Pons (tissue), 1 donor: ENCODE measurements around the gene INTS1.
"Not testable (repeated sequence)": the region's sequence is repeated elsewhere in the genome, so short reads cannot be mapped to it uniquely, and the experiment has no call there.

Experiments
- DNase-seq: peaks from one replicate; pipeline ENCODE4 v3.0.0-alpha.2; 2016; ENCODE audit warnings: low spot score

Gene INTS1

GRCh38 chr7:1531979-1532455 lies 27.8 kb upstream of the INTS1 start:
- DNase-seq: no peak

GRCh38 chr7:1531263-1531978 lies 27.2 kb upstream of the INTS1 start:
- DNase-seq: peak; percentile 9

GRCh38 chr7:1530946-1531262 lies 26.7 kb upstream of the INTS1 start:
- no peak for DNase-seq

GRCh38 chr7:1529383-1530116 lies 25.4 kb upstream of the INTS1 start:
- DNase-seq: no peak

- DNase-seq: no peak
Observed at GRCh38 chr7:1526271-1526754, 22.1 kb upstream of the INTS1 start.

DNA sequence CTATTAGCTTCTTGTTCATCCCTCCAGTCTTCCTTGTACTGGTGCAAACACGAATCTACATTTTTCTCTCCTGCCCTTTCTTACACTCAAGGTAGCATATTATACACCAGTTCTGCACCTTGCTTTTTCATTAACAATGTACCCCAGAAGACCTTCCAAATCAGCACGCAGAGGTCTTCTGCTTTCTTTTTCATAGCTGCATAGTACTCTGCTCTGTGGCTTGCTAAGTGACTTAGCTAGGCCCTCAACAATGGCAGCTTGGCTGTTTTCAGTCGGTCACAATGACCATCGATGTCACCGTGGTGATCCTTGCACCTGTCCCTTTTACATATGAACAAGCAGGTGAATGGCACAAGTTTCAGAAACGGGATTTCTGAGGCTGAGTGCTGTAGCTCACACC lies 21.2 kb upstream of the INTS1 start:
- DNase-seq: no peak

- DNase-seq: no peak
Observed at GRCh38 chr7:1523844-1524243, 19.7 kb upstream of the INTS1 start.

GRCh38 chr7:1523208-1523607 lies 19.0 kb upstream of the INTS1 start:
- no peak for DNase-seq

DNA sequence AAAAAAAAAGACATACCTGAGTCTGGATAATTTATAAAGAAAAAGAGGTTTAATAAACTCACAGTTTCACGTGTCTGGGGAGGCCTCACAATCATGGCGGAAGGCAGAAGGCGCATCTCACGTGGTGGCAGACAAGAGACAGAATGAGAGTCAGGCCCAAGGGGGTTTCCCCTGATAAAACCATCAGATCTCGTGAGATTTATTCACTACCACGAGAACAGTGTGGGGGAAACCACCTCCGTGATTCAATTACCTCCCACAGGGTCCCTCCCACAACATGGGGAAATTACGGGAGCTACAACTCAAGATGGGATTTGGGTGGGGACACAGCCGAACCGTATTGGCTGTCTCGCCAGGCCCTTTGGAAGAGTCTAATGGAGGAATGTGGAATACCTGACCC lies 17.3 kb upstream of the INTS1 start:
- DNase-seq: no peak

- no peak for DNase-seq
Observed at GRCh38 chr7:1520539-1521234, 16.5 kb upstream of the INTS1 start.

DNA sequence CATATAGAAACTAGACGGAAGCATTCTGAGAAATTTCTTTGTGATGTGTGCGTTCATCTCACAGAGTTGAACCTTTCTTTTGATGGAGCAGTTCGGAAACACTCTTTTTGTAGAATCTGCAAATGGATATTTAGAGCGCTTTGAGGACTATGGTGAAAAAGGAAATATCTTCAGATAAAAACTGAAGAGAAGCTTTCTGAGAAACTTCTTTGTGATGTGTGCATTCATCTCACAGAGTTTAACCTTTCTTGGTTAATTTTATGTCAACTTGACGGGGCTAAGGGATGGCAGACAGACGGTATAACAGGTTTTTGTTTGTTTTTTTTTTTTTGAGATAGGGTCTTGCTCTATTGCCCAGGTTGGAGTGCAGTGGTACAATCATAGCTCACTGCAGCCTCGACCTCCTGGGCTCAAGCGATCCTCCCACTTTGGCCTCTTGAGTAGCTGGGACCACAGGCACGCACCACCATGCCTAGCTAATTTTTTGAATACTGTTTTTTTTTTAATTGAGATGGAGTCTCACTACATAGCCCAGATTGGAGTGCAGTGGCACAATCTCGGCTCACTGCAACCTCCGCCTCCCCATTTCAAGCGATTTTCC lies 15.2 kb upstream of the INTS1 start:
- DNase-seq: not testable (repeated sequence)

GRCh38 chr7:1516586-1517251 lies 12.5 kb upstream of the INTS1 start:
- no peak for DNase-seq

- DNase-seq: not testable (repeated sequence)
Observed at GRCh38 chr7:1515509-1515967, 11.3 kb upstream of the INTS1 start.

DNA sequence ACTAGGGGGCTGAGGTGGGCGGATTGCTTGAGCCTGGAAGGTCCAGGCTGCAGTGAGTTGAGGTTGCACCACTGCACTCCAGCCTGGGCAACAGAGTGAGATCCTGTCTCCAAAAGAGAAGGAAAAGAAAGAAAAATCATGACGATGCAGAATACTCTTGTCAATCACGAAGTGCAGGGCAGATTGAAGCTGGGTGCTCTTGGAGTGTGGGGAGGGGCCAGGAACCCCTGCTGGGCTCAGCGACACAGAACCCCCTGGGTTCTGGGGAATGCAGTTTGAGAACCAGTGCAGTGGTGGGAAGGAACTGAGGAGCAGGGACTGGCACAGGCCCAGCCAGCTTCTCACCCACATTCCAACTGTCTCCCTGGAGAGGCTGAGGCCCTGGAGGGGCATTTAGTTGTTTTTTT lies 10.8 kb upstream of the INTS1 start:
- no peak for DNase-seq

DNA sequence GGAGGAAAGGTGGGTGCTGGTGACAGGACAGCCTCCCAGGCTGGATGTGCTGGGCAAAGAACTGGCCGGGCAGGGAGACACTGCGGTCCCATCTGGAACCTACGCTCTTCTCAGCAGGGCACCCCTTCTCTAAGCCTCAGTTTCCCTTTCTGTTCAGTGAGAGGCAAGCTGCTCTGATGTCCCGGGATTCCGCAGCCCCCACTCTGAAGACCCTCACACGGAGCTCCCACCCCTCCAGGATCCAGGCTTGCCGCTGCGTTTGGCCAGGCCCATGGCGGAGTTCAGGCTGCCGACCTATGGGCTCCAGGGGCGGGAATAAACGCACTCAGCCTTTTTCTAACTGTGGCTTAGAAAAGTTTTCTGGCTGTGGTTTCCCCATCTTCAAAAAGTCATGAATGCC lies 10.2 kb upstream of the INTS1 start:
- DNase-seq: no peak

- DNase-seq: no peak
Observed at GRCh38 chr7:1513657-1514095, 9.5 kb upstream of the INTS1 start.

DNA sequence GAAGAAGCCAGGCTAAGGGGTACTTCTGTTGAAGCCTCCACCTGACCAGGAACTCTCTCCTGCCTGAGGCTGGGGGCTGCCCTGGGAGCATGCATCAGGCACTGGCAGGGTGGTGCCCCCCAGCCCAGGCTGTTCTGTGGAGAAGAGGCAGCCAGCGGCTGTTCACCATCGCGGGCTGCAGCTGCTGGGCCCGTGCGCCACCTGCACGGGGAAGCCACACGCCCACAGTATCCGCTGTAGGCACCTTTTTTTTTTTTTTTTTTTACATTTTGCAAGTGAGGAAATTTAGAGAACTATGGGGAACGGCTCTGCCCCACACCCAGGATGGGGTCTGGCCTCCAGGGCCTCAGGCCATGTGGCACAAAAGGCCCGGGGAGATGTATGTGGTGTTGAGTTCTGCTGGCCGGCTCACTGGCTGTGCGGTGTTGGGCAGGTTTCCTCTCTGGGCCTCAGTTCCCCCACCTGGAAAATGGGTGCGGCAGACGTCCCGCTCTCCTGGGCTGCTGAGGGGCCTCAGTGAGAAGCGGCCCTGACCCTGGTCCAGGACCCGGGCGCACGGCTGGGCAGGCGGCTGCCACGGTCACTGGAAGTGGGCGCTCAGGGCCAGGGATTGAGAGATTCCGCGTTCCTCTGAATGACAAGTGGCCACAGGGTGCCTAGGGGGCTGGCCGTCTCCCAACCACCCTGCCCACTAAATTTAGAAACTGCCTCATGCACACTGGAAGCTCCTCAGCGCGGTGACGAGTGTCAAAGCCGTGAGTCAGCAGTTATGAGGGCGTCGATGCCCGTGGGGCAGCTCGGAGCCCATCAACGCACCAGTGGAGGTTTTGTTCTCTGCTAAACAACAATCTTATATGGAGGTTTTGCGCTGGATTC lies 8.8 kb upstream of the INTS1 start:
- peak; percentile 57 for DNase-seq

GRCh38 chr7:1511444-1512422 lies 7.5 kb upstream of the INTS1 start:
- no peak for DNase-seq

- no peak for DNase-seq
Observed at GRCh38 chr7:1510780-1511154, 6.6 kb upstream of the INTS1 start.

DNA sequence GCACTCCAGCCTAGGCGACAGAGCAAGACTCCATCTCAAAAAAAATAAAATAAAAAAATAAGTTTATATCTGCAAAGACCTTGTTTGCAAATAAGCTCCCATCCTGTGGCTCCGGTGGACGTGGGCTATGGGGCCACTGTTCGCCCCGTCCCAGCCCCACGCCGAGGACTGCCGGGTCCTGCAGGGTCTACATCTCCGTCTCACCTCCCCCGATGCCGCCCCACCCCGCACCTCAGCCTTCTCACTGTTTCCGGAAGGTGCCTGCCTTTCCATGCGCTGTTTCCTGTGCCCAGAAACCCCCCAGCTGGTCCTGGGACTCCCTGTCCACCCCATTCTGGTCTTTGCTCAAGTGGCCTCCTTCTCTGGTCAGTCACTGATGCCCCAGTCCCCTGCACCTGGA lies 5.0 kb upstream of the INTS1 start:
- no peak for DNase-seq
